Activated T-helper 1 cell treated with anti-CD3 and anti-CD28 coated beads, Interleukin-2, amount 50 U/mL, for 16 hours (primary cell): ENCODE measurements around the gene LRRK2.

ENCODE experiments used
- DNase-seq, 2 donors: peaks; one replicate each; pipeline ENCODE4 v3.0.0-alpha.2; 2020; ENCODE audit warnings: low read depth in 1 of 2, low spot score in 1 of 2

LRRK2 gene

DNA sequence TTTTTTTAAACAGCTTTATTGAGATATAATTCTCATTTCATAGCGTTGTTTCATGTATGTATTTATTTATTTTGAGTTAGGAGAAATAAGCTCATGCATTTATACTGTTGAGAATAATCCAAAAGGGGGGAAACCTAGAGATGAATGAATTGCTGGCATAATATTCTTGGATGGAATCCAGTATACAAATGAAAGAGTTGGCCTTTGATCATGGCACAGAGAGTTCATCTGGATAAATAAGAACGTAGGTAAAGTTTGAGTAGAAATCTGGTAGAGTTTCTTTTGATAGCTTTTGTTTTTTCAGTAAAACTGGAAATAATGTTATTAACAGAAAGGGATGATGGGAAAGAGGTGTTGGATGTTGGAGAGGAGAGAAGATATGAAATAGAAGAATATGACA, 166.2 kb downstream of the LRRK2 start:
- DNase-seq: no peak

DNA sequence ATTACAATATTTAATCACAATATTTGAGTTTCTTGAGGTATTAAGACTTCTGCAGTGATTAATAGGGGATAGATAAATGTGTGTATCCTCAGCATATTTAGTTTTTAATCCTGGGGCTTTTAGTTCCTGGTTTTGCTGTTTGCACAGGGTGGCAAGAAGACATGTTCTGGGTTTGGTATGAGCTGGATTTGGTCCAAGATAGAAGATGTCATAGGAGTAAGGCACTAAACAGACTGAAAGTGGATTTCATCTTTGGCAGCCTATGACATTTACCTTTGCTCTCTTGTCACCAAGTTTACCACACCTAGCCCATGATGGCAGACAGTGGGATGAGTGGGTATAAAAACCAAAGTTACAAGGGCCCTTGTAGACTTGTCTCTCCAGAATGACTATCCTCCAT, 168.2 kb downstream of the LRRK2 start:
- DNase-seq: no peak

GRCh38 chr12:40399656-40400055, 174.9 kb downstream of the LRRK2 start:
- DNase-seq: no peak

DNA sequence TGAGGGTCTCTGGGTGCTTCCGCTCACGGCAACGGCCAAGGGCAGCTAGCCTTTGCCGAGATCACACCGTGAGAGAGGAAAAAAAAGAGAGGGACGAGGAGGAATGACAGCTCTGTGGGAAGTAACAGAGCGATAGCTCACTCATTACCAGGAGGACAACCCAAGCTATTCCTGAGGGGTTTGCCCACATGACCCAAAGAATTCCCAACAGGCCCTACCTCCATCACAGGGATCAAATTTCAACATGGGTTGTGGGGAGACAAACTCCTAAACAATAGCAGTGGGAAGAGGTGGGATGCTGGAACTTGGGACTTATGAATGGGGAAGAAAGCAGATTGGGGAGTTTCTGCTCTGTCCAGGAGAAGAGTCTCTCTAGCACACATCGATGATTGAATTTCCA, 180.6 kb downstream of the LRRK2 start:
- DNase-seq: no peak
